GM12873 (cell line): ENCODE results near the gene PXK.

Experiments
- TF ChIP-seq, protein P1 (sequence below): IDR thresholded peaks from 2 replicates; pipeline ENCODE4 v1.5.1; 2012; ENCODE audit warnings: low read depth, mild to moderate bottlenecking, moderate library complexity, low read length, control low read depth; ENCODE audit not compliant: insufficient read depth; ENCODE audit errors: missing control alignments

Gene PXK

DNA sequence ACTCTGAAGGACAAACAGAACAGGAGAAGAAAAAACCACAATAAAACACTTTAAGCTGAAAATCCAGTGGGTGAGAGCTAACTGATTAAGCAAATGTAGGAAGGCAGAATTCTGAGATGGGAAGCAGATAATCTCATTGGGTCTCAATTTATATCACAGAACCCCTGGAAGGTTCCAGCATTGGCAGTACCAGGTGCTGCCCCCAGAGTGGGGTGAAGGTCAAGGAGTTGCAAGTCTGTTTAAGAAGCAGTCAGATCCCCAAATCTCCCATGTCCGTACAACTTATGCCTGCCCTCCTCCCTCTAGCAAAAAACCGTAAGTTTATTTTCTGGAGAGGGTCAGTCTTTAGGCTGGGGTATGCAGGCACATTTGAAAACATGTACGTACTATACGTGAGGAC lies 45.1 kb downstream of the PXK start:
- TF ChIP-seq, protein P1, sequence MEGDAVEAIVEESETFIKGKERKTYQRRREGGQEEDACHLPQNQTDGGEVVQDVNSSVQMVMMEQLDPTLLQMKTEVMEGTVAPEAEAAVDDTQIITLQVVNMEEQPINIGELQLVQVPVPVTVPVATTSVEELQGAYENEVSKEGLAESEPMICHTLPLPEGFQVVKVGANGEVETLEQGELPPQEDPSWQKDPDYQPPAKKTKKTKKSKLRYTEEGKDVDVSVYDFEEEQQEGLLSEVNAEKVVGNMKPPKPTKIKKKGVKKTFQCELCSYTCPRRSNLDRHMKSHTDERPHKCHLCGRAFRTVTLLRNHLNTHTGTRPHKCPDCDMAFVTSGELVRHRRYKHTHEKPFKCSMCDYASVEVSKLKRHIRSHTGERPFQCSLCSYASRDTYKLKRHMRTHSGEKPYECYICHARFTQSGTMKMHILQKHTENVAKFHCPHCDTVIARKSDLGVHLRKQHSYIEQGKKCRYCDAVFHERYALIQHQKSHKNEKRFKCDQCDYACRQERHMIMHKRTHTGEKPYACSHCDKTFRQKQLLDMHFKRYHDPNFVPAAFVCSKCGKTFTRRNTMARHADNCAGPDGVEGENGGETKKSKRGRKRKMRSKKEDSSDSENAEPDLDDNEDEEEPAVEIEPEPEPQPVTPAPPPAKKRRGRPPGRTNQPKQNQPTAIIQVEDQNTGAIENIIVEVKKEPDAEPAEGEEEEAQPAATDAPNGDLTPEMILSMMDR: no peak

DNA sequence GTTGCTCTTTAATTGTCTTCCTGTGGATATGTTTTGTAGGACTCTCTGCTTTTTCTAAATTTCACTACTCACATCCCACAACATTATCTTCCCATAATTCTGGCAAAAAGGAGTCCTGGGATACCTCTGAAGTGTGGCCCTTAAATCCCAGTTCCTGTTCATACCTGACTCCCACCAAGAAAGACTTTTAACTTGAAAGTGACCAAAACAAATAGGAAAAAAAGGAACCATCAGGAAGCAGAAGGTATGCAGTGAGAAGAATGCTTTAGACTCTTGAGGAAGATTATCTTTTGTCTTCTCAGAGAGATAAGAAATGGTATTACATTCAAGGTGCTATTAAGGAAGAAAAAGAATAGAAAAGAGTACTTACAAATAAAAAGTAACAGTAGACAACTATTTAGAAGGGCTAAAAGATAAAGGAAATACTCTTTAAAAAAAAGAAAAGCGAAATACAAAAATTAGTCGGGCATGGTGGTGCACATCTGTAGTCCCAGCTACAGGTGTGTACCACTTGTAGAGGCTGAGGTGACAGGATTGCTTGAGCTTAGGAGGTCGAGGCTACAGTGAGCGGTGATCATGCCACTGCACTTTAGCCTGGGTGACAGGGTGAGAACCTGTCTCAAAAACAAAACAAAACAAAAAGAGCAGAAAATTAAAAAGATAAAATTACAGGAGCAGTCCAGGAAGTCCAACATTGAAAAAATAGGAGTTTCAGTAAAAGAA lies 46.8 kb downstream of the PXK start:
- TF ChIP-seq, protein P1: no peak

DNA sequence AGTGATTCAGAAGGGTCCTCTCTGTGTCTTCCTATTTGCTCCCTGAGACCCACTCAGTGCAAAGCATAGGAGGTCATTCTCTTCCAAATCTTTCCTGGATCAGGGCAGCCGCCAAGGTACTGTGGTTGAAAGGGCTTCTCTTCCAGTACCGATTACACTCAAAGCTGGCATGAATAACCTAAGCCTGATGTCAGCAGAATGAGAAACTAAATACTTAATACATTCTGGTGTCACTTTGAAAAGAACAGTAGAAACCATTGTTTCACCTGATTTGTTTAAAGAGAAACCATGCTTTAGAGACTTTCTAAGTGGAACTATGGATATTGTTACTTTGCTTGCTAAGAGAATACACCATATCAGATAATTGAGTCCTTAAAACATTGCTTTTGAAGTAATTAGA lies 50.8 kb downstream of the PXK start:
- TF ChIP-seq, protein P1: no peak

DNA sequence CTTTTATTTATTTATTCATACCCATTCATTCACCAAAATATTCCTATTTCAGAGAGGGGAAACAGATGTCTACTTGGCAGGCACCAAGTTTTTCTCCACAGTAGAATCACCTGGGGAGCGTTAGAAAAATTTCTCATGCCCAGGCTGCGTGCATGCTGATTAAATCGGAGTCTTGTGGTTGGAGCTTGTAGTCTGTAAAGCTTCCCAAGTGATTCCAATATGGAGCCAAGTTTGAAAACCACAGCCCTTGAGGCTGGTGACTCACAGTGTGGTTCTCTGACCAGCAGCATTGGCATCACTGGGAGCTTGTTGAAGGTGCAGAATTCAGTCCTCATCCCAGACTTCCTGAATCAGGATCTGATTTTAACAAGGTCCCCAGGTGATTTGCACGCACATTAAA lies 51.2 kb downstream of the PXK start:
- TF ChIP-seq, protein P1: no peak

DNA sequence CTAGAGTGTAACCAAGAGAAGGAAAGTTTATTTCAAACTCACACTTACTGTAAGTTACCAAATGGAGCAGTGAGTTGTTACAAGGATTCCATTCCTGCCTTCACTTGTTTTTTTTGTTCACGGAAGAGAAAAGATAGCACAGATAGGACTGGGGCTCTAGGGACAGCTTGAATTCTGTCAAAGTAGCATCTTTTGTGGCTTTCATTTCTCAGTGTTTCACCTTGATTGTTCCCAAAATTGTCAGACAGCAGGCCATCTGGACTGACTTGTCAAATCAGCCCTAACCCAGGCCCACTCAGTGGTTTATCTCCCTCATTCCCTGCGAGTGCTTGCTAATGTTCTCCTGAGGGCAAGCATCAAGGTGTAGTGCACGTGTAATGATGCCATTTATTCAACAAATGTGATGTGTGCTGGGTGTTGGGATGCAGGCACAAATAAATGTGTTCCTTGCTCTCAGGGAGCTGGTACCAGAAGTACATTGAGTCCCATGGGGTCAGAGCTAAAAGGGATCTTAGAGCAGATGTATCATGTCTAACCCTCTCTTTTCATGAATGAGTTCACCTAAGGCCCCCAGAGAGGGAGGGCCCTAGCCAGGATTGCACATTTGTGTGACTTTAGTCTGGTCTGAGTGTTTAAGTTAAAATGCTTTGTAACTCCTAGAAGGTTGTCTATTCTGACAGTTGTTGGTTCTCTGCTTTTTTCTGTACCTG lies 51.8 kb downstream of the PXK start:
- TF ChIP-seq, protein P1: no peak

DNA sequence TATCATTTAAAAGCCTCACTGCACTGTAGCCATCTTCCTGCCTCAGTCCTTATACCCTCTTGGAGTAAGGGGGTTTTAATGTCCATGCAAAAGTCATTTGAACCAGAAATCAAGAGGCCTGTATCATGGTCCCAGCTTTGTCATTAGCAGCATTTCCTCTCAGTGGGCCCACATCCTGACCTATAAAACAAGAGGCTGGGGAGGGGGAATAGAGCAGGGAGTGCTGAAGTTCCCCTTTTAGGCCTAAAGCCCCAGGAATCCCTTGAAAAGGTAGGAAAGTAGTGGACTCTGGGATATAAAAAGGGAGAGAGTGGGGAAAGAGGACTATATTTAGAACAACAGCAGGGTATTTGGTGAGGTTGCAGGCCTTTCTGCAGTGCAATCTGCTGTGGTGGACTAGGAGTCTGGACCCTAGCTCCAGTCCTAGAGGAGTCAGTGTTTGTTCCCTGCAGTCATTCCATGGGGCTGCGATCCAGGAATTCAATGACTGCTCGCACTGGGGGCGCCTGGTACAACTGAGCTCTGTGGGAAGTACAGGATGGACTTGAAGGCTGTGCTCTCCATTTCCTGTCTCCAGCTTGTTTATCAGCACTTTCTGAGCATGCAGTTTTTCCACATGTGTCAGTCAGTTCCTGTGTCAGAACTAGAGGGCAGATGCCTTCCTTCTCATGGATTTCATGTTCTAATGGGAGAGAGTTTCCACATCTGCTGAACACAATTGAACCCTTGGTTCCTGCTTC lies 54.1 kb downstream of the PXK start:
- TF ChIP-seq, protein P1: no peak
